ENCODE data around the gene CARD10.
A peak's percentile ranks its signal among the peaks of the same experiment; 100 is the strongest.

The CARD10 gene

DNA sequence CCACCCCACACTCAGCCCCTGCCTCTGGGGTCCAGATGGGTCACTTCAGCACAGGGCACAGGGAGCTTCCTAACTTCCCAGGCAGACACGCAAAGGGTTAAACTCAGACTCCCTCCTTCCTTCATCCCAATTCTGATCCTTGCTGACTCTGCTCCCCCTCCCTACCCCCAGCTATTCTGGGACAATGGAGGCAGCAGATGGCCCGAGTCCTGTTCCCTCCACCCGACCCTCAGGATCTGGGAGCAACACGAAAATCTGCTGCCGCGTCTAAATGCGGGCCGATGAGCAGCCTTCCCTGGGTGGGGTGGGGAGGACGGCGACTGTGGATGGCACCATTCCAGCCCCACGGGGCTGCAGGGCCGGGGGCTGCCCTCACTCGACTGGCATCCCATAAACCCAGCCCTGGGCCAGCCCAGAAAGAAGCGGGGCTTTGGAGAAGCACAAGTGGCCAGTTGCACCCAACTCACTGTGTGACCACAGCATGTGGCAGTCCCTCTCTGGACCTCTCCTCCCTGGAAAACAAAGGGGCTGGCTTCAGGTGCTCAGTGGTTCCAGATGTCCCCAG, 51.7 kb downstream of the CARD10 start:
- no peak for DNase-seq (ENCODE audit: low read depth in 2 of 2)

DNA sequence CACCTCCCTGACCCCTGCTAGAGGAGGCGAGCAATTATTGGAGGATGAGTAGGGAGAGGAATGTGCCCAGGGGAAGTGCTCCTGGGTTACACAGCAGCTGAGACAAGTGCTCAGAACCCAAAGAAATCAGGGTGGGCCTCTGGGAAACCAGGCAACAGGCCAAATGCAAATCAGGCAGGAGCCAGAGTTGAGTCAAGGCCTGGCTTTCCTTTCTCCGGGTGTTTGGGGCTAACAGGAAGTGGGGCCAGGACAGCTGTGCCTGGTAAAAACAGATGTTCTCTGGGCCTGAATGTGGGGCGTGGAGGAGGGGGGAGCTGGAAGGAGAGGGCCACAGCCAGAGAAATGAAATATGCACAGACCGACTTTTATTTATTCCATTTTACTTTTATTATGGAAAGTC, 55.0 kb downstream of the CARD10 start:
- no peak for DNase-seq (ENCODE audit: low read depth in 2 of 2)

GRCh38 chr22:37462983-37463382, 56.2 kb downstream of the CARD10 start:
- no peak for DNase-seq (ENCODE audit: low read depth in 2 of 2)

DNA sequence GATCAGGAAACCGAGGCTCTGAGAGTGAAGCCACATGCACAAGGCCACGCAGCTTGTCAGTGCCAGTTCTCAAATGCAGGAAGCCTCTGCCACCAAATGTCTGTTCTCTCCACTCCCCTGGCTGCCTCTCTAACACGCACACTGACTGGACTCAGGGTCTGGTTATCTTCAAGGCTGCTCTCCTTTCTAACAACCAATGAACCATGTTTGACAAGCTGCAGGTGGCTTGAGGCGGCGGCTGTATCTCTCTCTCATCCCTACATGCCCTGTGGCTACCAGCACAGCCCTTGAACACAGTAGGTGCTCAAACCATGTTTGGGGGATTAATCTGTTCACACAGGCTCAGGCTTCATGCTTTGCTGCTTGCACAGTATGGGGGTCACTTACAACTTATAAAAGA, 56.8 kb downstream of the CARD10 start:
- DNase-seq (ENCODE audit: low read depth in 2 of 2): no peak

DNA sequence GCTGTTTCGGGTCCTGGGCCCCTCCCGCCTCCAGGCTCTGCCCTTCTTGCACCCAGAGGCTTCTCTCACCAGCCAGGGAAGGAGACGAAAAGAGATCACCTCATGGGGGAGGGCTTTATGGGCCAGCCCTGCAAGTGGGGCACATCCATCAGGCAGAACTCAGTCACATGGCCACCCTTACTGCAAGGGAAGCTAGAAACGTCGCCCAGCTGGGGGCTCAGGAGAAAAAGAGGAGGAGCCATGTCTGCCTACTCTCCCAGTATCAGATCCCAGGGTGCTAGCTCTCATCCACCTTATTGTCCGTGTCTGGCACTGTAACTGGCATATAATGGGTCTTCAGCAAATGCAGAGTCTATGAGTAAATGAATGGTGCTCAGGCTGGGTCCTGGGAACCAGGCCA, 57.3 kb downstream of the CARD10 start:
- DNase-seq (ENCODE audit: low read depth in 2 of 2): no peak

GRCh38 chr22:37460684-37461083, 58.5 kb downstream of the CARD10 start:
- no peak for DNase-seq (ENCODE audit: low read depth in 2 of 2)

DNA sequence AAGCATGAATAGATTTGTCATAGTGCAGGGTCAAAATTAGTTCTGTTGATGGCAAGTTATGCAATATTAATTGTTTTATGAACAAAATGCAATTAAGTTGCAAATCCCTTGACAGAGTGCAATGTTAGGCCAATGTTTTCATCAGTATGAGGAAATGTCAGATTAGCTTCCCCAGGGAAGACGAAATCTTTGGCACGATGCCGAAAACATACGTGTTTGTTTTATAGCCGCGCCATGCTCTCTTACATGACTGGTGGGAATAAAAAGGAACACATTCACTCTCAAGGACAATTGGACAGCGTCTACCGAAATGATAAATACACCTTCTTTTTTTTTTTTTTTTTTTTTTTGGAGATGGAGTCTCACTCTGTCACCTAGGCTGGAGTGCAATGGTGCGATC, 60.0 kb downstream of the CARD10 start:
- DNase-seq (ENCODE audit: low read depth in 2 of 2): no peak

GRCh38 chr22:37457093-37457893, 61.9 kb downstream of the CARD10 start:
- peak; percentile 61 to 85 for DNase-seq (ENCODE audit: low read depth in 2 of 2)

- no peak for DNase-seq (ENCODE audit: low read depth in 2 of 2)
Observed at GRCh38 chr22:37456346-37456745, 62.9 kb downstream of the CARD10 start.

DNA sequence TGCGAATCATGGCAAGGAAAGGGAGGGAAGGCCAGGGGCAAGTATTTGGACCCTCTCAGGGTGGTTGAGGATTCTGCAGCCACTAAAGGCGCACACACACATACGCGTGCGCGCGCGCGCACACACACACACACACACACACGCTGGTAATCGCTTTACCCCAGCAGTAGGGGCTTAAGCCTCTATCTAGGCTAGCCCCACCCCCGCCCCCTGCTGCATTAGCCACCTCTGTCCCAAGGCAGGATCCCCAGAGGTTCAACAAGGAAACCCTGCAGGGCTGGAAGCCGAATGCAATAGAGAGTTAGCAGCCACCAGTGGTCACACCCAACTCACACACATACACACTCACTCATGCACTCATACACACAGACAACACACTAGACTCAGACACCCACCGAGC, 63.3 kb downstream of the CARD10 start:
- no peak for DNase-seq (ENCODE audit: low read depth in 2 of 2)

- DNase-seq (ENCODE audit: low read depth in 2 of 2): no peak
Observed at GRCh38 chr22:37454857-37455686, 64.1 kb downstream of the CARD10 start.

DNA sequence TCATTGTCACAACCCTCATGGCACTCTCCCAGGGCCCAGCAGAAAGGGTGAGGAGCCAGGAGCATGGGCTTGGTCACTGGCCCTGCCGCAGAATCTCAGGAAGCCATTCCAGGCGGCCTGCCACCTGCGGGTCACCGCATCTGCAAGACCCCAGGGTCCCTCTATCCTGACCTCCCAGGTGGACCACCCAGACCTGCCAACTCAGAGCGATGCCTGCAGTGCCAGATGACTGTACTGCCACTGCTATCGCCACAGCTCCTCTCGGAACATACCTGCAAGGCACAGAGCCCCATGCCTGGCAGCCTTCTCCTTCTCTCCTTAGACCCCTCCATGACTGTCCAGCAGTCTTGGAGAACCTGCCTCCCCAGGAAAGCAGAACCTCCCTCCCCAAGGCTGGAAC, 65.5 kb downstream of the CARD10 start:
- DNase-seq (ENCODE audit: low read depth in 2 of 2): no peak

- no peak for DNase-seq (ENCODE audit: low read depth in 2 of 2)
Observed at GRCh38 chr22:37451218-37451617, 68.0 kb downstream of the CARD10 start.

GRCh38 chr22:37449331-37450001, 69.7 kb downstream of the CARD10 start:
- DNase-seq (ENCODE audit: low read depth in 2 of 2): no peak

- DNase-seq (ENCODE audit: low read depth in 2 of 2): no peak
Observed at GRCh38 chr22:37448516-37449127, 70.6 kb downstream of the CARD10 start.

DNA sequence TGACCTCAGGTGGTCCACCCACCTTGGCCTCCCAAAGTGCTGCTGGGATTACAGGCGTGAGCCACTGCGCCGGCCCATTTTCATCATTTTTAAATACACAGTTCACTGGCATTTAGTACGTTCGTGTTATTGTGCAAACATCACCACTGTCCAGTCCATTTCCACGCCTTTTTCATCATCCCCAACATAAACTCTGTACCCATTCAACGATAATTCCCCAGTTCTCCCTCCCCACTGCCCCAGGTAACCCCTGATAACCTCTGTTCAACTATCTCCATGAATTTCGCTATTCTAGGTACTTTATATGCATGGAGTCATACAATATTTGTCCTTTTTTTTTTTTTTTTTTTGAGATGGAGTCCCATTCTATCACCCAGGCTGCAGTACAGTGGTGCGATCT, 73.7 kb downstream of the CARD10 start:
- DNase-seq (ENCODE audit: low read depth in 2 of 2): no peak

DNA sequence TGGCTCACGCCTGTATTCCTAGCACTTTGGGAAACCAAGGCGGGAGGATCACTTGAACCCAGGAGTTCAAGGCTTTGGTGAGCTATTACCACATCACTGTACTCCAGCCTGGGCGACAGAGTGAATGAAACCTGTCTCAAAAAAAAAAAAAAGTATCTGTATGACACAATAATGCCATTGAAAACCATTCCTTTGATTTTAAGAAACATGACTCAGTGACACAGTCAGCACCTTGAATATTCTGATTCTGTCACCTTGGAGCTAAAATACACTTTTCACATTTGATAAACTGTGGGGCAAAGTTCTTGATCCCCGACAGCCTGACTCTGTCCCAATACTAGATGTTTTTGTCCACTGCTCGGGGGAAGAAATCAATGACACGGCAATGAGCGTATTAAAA, 75.2 kb downstream of the CARD10 start:
- no peak for DNase-seq (ENCODE audit: low read depth in 2 of 2)

DNA sequence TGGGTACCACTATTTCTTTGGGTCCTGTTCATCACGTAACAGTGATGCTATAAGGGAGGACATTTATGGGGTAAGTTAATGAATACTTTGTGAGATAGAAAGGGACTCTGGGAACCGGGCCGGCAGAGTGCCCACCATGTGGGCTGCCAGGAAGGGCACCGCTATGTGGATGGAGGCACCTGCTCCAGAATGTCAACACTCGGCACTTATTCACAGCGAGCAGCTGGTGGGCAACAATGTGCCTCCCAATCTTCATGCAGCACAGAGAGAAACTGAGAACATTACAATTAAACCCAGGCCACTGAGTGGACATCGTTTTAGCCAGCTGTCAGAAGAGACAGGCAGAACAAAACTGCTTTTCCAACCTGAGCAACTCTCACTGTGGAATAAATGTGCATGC, 76.1 kb downstream of the CARD10 start:
- DNase-seq (ENCODE audit: low read depth in 2 of 2): no peak

- DNase-seq (ENCODE audit: low read depth in 2 of 2): no peak
Observed at GRCh38 chr22:37442537-37442936, 76.7 kb downstream of the CARD10 start.

GRCh38 chr22:37442135-37442534, 77.1 kb downstream of the CARD10 start:
- no peak for DNase-seq (ENCODE audit: low read depth in 2 of 2)

- no peak for DNase-seq (ENCODE audit: low read depth in 2 of 2)
Observed at GRCh38 chr22:37440875-37441274, 78.3 kb downstream of the CARD10 start.

Data from stimulated activated CD4-positive, alpha-beta T cell treated with anti-CD3 and anti-CD28 coated beads, Interleukin-1b, Interleukin-23, amount 100 ng/mL, for 1 hour (primary cell).